Muscle of leg (tissue), 11 donors: ENCODE data around the gene GMEB2. TPM values are rescaled to one million over a fixed set of nuclear protein-coding genes. Genes with fewer than 3 reads are reported as not detected.
A peak's percentile ranks its signal among the peaks of the same experiment; 100 is the strongest.
"Not testable (repeated sequence)": the region's sequence is repeated elsewhere in the genome, so short reads cannot be mapped to it uniquely, and the experiment has no call there.

ENCODE experiments used
- DNase-seq: peaks from one replicate; pipeline ENCODE4 v3.0.0; 2013
- H3K27ac ChIP-seq: one replicate; pipeline ENCODE4 v1.5.1; 2013; ENCODE audit warnings: mild to moderate bottlenecking, low read length, control low read depth
- H3K27me3 ChIP-seq: one replicate; pipeline ENCODE4 v1.6.1; 2013; ENCODE audit warnings: low read length; ENCODE audit not compliant: control insufficient read depth, insufficient read depth
- H3K36me3 ChIP-seq: one replicate; pipeline ENCODE4 v1.6.1; 2013; ENCODE audit warnings: low read length; ENCODE audit not compliant: control insufficient read depth, insufficient read depth
- H3K4me1 ChIP-seq: one replicate; pipeline ENCODE4 v1.6.1; 2013; ENCODE audit warnings: low read length; ENCODE audit not compliant: control insufficient read depth, insufficient read depth
- H3K4me3 ChIP-seq: one replicate; pipeline ENCODE4 v1.5.1; 2013; ENCODE audit warnings: low read length, control low read depth
- H3K9me3 ChIP-seq: replicated peaks from 2 replicates; pipeline ENCODE4 v1.6.1; 2013; ENCODE audit warnings: low read depth, low read length; ENCODE audit not compliant: control insufficient read depth
- WGBS: methylation state at CpG from one replicate; pipeline ENCODE4 v1.1.5; 2013; ENCODE audit warnings: missing lambda C conversion rate; ENCODE audit not compliant: insufficient coverage; 5-methylcytosine and 5-hydroxymethylcytosine counted together
- polyA plus RNA-seq, 8 donors: library from polyadenylated mRNA; unstranded; fragments of 120-200 nt; gene quantifications; one replicate each; pipeline versions ENCODE4 v1.2.1 to v1.2.3, GENCODE V29; 2013; ENCODE audit warnings: inconsistent platforms in 1 of 8, low replicate concordance in 1 of 8; ENCODE audit not compliant: insufficient read length in 8 of 8, insufficient read depth in 1 of 8
- total RNA-seq: library from RNA; stranded (reverse); fragments of 120-200 nt; gene quantifications from one replicate; pipeline ENCODE4 v1.2.4, GENCODE V29; 2013

The GMEB2 gene
- total and polyA plus RNA-seq, 9 donors = 5.9 to 9.5 (median 7.8) TPM

GRCh38 chr20:63572071-63572787 is 54.7 kb downstream of the GMEB2 start:
- DNase-seq = no peak
- peaks cover 37% of the 10 kb centered on the region for H3K36me3 ChIP-seq
- peaks cover 38% of the 10 kb centered on the region for H3K4me1 ChIP-seq
- H3K27ac ChIP-seq = no peak overlapping the region
- no peaks in the 10 kb centered on the region for H3K9me3 ChIP-seq
- H3K4me3 ChIP-seq = no peak overlapping the region
- 85% methylated on average over 47 of the region's 48 CpGs for WGBS
- H3K27me3 ChIP-seq = peaks cover 3% of the 10 kb centered on the region

- H3K4me1 ChIP-seq = peaks cover 36% of the 10 kb centered on the region
- 60% methylated on average over 1 of the region's 11 CpGs for WGBS
- peaks cover 46% of the 10 kb centered on the region for H3K36me3 ChIP-seq
Measured at GRCh38 chr20:63571087-63571478, 55.8 kb downstream of the GMEB2 start.

GRCh38 chr20:63570281-63571086 is 56.4 kb downstream of the GMEB2 start:
- Histone ChIP-seq H3K27me3 (peaks cover 3% of the 10 kb centered on the region), H3K4me1 (peaks cover 36% of the 10 kb centered on the region), H3K36me3 (peaks cover 51% of the 10 kb centered on the region), H3K4me3 (no peak overlapping the region), H3K9me3 (no peaks in the 10 kb centered on the region), H3K27ac (no peak overlapping the region)
- 78% methylated on average over 24 of the region's 28 CpGs for WGBS
- DNase-seq = no peak

More at GRCh38 chr20:63571087-63571478, 55.8 kb downstream of the GMEB2 start:
- not testable (repeated sequence) for H3K4me3 ChIP-seq, H3K27ac ChIP-seq, DNase-seq, H3K9me3 ChIP-seq, H3K27me3 ChIP-seq

GRCh38 chr20:63568986-63569949 is 57.6 kb downstream of the GMEB2 start:
- WGBS = 71% methylated on average over 43 of the region's 46 CpGs
- Histone ChIP-seq H3K9me3 (no peaks in the 10 kb centered on the region), H3K27ac (no peak overlapping the region), H3K4me3 (no peak overlapping the region), H3K4me1 (peaks cover 30% of the 10 kb centered on the region), H3K27me3 (no peaks in the 10 kb centered on the region), H3K36me3 (peaks cover 63% of the 10 kb centered on the region)
- peak; percentile 51 for DNase-seq

GRCh38 chr20:63568170-63568981 is 58.5 kb downstream of the GMEB2 start:
- Histone ChIP-seq H3K4me1 (peaks cover 25% of the 10 kb centered on the region), H3K27me3 (no peaks in the 10 kb centered on the region), H3K9me3 (no peaks in the 10 kb centered on the region), H3K4me3 (no peak overlapping the region), H3K36me3 (peaks cover 72% of the 10 kb centered on the region), H3K27ac (no peak overlapping the region)
- 82% methylated on average over 38 of the region's 43 CpGs for WGBS
- no peak for DNase-seq

GRCh38 chr20:63567386-63568169 is 59.3 kb downstream of the GMEB2 start:
- H3K27me3 ChIP-seq = no peaks in the 10 kb centered on the region
- H3K27ac ChIP-seq = no peak overlapping the region
- H3K4me1 ChIP-seq = peaks cover 18% of the 10 kb centered on the region
- WGBS = 85% methylated on average over 33 of the region's 37 CpGs
- peak; percentile 51 for DNase-seq
- peaks cover 75% of the 10 kb centered on the region for H3K36me3 ChIP-seq
- H3K9me3 ChIP-seq = no peaks in the 10 kb centered on the region
- H3K4me3 ChIP-seq = no peak overlapping the region

GRCh38 chr20:63567136-63567385 is 59.8 kb downstream of the GMEB2 start:
- 90% methylated on average over 22 of the region's 22 CpGs for WGBS
- no peak overlapping the region for H3K4me3 ChIP-seq

GRCh38 chr20:63566395-63567135 is 60.3 kb downstream of the GMEB2 start:
- no peak overlapping the region for H3K27ac ChIP-seq
- no peak for DNase-seq
- peaks cover 76% of the 10 kb centered on the region for H3K36me3 ChIP-seq
- H3K4me1 ChIP-seq = peaks cover 18% of the 10 kb centered on the region
- no peaks in the 10 kb centered on the region for H3K27me3 ChIP-seq
- no peaks in the 10 kb centered on the region for H3K9me3 ChIP-seq
- WGBS = 87% methylated on average over 44 of the region's 46 CpGs
- H3K4me3 ChIP-seq = no peak overlapping the region

More at GRCh38 chr20:63567136-63567385, 59.8 kb downstream of the GMEB2 start:
- Histone ChIP-seq H3K9me3 (no peaks in the 10 kb centered on the region), H3K27ac (no peak overlapping the region), H3K4me1 (peaks cover 18% of the 10 kb centered on the region), H3K27me3 (no peaks in the 10 kb centered on the region), H3K36me3 (peaks cover 75% of the 10 kb centered on the region)
- DNase-seq = no peak
